PC-3 (cell line): Measurements from ENCODE around the gene ATP5PB.

Source experiments
- CTCF ChIP-seq: fragments of 300-600 bp; sonication (generic); conservative IDR thresholded peaks from 2 replicates; pipeline ENCODE4 v1.5.1; 2017; ENCODE audit warnings: antibody characterized with exemption, low read depth, mild to moderate bottlenecking, low read length
- EZH2 ChIP-seq: fragments of 300-600 bp; sonication (generic); IDR thresholded peaks from one replicate; pipeline ENCODE4 v1.6.1; 2017; ENCODE audit warnings: antibody characterized with exemption, mild to moderate bottlenecking, low read length; ENCODE audit not compliant: unreplicated experiment

DNA sequence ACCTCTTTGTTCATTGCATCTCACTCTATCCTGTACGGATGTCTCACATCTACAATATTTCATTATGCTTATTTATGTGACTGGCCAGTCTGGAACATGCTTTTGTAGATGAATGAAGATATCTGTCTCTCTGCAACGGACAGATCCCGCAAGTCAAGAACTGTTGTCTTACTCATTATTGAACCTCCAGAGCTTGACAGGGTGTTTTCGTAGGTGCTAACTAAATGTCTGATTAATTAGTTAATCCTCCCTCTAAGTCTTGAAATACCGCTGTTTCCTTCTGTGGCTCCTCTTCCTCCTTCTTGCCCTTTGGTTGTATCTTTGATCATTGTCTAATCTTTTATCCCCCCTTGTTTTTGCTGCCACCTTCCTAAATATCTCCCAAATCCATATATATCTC, 21.3 kb downstream of the ATP5PB start:
- TF ChIP-seq CTCF (no peak), EZH2 (no peak)
